ENCODE measurements around the gene IGSF3.
"Not testable (repeated sequence)": the region's sequence is repeated elsewhere in the genome, so short reads cannot be mapped to it uniquely, and the experiment has no call there.

Gene IGSF3

DNA sequence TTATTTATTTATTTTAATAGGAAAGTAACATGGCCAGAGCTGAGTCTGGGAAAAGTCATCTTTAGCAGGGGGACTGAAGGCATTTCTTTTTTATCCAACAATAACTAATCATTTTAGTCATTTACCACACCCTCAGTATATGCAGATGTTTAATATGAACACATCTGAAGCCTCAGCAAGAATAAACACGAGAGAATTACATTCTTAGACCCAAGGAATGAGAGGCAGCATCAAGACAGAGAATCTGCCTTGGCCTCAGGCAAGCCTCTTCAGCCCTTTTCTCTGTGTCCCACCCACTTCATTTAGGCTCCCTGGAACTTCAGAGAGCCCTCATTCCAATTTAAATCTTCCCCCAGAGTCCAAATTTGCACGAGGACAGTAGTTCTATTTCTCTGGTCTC, 17.0 kb upstream of the IGSF3 start:
- DNase-seq: no peak

DNA sequence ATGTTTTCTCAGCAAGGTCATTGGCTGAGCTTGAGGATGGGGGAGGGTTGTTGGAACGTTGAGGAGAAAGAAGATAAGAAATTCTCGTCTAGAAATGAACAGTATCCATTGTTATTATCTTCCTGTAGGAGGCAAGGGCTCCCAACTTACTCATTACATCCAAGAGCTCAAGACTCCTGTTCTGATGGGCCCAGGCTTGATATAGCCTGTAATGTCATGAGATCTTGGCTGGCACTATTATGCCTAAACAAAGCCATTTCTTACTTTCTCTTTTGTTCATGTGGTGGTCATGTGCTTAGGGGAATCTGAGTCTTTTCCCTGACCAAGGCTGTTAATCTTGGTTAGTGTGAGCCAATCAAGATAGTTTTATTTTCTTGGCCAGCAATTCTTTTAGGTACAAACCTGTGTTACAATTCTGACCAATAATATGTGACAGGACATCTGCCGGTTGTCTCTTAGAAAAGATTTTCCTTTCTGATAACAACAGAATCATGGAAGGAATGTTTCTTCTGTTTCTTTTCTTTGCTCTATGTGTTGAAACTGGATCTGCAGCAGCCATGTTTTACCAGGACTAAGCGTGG, 15.2 kb upstream of the IGSF3 start:
- DNase-seq: no peak

DNA sequence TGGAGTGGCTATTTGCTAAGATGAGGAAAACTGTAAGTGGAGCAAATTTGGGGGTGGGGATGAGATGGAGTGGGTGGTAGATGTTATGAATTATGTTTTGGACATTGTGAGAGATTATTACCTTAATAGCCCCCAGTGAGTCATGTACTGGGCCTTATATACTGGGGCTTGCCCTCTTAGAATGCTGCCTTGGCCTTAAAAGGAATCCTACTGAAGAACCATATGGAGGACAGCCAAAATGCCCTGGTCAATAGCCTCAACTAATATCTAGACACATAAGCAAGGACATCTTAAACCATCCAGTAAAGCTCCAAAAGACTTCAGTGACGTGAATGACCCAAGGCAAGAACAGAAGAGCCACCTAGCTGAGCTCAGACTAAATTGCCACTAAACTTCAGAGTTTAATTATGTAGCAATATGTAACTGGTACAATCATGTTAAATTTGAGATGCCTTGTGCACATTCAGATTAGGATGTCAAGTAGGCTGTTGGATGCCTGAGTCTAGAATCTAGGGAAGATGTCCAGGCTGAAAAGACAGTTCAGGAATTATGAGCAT, 13.9 kb upstream of the IGSF3 start:
- no peak for DNase-seq

DNA sequence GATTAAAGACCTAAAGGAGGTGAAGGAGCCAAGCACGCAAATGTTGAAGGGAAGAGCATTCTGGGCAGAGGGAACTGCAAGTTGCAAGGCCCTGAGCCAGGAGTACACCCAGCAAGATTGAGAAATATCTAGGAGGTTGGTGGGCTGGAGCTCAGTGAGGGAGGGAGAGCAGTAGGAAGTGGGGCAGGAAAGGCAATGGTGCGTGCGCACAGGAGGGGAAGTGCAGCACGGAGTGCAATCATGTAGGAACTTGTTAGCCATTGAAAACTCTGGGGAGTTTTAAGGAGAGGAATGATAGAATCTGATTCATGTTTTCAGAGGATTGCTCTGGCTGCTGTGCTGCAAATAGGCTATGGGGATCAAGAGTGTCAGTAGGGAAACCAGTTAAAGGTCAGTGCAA, 13.2 kb upstream of the IGSF3 start:
- no peak for DNase-seq

DNA sequence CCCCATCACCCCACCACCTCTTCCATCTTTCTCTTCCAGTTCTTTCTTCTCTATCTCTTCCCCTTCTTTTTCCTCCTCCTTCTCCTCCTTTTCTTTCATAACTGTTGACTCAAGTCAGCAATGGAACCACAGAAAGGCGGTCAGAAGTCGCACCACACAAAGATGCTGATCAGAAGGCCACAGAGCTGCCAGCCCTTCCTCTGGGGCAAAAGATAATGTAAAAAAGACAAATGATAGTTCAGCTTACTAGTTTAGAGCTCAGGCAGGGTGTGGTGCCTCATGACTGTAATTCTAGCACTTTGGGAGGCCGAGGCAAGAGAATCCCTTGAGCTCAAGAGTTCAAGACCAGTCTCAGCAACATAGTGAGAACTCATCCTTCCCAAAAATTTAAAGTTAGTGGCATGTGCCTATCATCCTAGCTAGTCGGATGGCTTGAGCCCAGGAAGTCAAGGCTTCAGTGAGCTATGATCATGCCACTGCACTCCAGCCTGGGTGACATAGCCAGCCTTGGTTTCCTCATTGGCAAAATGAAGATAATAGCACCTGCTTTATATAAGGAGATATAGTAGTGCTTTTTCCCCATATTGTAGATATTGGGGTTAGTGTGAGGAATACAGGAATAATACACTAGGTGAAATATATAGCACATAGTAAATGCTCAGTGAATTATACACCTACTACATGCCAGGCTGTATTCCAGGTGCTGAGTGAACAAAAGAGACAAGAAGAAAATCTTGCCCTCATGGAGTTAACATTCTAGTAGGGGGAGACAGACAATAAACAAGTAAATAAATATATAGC, 12.5 kb upstream of the IGSF3 start:
- DNase-seq: no peak

DNA sequence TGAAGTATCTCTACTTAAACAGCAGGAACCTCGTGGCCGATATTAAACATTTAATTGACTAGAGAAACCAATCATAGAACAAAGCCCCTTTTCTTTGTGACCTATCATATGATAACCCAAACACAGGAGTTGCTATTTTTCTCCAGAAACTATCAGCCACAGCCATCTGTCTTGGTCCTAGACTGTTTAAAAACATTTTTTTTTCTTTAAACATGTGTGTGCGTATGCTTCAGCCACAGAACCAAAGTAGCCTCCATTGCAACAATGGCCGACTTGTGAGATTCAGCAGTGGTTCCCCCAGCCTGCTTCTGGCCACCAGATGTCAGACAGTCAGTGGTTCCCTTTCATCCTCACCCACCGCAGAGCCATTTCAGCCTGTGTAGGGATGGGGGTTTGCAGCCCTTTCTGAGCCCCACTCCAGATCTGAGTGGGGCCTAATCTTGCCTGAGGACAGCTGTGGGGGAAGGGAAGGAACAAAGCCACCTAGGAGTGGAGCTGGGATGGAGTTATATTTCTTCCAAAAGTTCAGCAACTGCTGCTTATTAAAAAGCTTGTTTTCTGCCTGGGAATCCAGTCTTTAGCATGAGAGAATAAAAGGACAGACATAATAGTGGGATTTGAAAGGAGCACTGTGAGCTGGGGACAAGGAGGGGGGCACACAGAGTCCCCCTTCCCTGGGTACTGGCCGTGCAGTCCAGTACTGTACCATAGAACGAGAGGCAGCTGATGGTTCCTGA, 11.7 kb upstream of the IGSF3 start:
- DNase-seq: no peak

DNA sequence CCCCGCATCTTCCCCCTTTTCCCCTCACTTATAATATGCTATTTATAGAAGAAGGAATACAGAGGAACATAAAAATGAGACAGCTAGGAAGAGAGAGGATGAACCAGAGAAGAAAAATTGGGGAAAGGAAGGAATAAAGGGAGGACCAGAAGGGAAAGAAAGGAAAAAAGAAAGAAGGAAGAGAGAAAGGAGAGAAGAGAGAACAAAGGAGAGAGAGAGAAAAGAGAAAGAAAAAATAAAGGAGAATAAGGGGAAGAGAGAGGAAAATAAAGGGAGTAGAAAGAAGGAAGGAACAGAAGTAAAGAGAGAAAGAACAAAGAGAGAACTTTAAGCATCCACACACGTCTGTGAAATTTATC, 11.2 kb upstream of the IGSF3 start:
- DNase-seq: no peak

DNA sequence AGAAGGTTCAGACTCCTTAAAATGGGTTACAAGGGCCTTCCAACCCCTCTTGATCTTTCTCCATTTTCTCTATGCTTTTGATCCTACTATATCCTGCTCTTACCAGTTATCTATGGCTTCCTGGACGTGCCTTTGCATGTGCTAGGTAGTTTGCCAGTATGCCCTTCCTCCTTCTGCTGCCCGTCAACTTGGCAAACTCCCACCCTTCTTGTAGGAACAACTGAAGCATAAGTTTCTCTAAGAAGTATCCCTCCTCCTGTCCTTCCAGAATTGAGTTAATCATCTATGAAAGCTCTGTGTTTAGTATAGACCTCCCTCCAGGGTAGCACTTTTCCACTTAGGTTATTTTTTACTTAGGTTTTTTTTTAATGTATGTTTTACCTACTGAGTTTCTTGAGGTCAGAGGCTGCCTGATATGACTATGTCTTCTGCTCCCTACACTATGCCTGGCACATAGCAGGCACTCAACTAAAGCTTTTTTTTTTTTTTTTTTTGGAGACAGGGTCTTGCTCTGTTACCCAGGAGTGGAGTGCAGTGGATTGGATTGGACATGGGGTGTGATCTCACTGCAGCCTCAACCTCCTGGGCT, 10.0 kb upstream of the IGSF3 start:
- no peak for DNase-seq

DNA sequence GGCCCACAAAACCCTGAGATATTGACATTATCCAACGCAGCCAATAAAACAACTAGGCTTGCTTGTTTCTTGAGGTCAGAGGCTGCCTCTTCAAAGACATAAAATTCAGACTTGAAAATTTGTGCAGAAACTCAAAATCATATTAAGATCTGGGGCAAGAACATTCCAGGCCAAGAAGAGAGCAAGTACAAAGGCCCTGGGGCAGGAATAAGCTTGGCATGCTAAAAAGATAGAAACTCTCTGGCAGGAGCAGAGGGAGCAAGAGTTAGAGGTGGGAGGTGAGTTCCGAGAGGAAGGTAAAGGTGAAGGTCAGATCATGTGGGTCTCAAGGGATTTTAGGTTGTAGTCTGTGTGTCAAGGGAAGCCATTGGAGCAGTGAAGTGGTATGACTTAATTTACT, 8.8 kb upstream of the IGSF3 start:
- no peak for DNase-seq

DNA sequence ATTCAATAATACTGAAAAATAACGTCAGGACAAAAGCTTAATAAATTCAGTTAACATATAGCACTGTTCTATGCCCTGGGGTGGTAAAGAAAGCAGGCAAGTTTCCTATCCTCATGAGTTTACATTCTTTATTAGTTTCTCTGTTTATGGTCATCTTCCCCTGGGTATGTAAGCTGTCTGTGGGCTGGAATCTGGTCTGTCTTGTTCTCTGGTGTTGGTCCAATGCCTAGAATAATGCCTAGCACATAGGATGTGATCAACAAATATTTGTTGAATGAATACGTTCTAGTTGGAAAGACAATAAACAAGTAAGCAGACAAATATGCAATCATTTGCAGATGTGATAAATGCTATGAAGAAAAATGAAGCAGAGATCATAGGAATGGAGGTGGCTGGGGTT, 7.2 kb upstream of the IGSF3 start:
- no peak for DNase-seq

DNA sequence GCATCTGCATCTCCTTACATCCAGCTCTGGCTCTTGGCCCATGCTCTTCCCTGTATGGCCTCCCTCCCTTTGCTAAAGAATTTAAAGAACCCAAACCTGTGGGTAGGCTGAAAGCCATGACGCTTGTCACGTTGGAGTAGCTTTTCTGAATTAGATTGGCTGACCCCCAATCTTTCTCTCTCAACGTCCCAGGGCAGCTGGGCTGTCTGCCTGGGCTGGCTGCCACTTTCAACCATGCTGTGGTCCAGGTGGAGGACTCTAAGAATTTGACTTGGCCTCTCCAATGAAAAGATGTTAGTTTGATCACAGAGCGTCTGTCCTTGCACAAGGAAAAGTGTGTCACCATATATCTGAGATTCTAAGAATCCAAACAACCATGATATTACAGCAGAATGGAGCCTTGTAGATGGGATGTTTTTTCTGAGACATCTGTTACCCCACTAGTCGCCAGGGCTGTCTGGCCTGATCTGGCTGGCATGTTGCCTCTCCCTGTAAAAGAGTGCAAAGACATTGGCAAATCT, 6.5 kb upstream of the IGSF3 start:
- no peak for DNase-seq

DNA sequence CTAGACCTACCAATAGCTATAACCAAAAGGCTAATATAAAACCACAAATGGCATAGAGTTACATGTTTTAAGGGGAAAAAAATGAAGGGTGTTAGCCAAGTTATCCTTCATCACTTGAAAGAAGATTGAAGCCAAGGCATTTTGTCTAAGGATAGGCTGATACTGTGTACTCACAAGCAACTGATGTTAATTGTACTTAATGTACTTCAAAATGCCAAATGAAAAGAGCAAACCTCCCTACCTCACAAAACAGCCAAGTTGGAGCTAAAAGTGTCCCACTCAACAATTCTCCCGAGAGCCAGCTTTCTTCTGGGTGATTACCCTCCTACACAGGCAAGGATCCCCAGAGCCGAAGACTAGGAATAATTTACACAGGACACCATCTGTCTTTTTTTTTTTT, 4.4 kb upstream of the IGSF3 start:
- no peak for DNase-seq

DNA sequence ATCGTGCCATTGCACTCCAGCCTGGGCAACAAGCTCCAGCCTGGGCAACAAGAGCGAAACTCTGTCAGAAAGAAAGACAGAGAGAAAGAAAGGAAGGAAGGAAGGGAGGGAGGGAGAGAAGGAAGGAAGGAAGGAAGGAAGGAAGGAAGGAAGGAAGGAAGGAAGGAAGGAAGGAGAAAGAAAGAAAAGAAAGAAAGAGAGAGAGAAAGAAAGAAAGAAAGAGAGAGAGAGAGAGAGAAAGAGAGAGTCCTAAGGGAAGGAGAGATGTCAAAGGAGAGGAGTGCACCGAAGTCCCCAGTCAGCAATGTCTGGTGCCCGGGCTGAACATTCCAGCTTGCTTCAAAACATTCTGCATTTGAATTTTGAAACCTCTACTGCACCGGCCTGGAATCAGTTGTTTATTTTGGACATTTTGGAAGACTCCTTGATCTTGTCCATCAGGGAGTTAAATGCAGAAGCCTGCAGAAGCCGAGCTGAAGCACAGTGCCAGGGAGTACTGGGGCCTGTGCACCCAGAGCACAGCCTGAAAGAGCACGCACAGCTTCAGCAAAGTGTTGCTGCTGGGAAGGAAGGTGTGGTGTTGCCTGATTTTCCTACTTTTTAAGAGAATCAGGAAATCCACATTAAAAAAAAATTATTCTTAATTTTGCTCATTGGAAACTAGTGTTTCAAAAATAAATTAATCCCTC, 3.7 kb upstream of the IGSF3 start:
- no peak for DNase-seq

DNA sequence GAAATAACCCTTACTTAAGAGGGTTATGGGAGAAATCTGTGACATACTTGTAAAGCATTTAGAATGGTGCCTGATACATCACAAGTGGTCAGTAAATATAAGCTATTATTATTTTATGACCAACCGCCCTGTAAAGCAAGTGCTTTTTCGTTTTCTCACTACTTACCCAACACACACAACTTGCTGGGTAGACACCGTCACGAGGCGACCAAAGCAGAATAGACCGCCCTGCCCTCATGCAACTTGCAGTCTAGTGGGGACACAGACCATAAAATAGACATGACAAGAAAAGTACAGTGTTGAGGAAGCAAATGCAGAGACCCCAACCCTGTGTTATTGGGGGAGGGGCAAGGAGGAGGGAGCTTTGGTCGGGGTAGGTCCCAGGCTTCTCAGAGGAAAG, 744 bp upstream of the IGSF3 start:
- no peak for DNase-seq

DNA sequence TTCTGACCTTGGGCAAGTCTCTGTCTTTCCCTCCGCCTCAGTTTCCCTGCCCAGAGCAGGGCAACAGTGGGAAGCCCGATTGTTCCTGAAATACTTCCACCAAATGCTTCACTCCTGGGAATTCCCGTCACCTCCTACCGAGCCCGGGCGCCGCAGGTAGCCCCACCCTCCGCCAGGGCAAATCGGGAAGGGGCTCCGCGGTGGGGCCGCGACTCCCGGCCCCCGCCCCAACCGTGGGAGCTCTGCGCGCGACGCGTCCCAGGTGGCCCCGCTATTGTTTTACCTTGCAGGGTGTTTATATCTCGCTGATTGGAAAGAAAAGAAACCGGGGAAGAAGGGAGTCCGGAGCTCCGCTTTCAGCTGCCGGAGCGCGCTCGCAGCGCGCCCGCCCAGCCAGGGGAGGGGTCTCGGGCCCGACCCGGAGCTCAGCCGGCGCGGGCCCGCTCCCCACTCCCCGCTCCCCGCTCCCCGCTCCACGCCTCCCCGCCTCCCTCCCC, 407 bp downstream of the IGSF3 start:
- no peak for DNase-seq

DNA sequence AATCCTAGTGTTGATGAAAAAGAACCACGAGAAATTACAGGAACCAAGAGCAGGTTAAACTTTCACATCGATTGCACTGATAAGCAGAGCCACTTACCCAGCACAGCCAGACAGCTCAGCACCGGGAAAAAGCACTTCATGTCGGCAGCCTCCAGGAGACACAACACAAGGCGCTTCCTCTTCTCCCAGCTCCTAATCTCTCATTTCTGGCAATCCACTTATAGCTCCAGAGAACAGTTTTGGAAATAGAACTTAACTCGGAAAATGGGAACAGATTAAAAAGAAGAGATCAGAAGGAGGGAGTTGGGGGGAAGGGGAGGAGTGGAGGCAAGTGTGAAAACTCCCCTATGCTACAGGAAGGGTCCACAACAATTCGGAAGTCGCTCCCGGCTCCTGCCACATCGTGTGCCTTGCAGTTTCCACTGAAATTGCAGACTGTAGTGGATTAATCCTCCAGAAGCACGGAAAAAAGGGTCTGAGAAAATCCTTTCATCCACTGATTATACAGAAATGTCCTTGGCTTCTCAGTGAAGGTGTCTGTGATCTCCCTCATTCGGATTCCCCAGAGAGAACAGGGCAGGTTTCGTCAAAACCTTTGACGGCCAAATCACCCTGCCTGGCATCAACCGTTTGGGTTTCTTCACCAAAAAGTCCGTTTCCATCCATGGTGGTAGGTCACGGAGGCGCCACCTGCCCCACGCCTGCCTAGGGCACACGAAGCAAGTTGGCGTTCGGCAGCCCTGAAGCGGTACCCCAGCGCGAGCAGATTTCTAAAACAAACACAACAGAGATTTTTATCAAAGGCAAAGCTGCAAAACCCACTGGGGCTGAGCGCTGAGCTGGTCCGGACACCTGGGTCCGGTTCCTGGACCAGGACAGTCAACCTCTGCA, 1.1 kb downstream of the IGSF3 start:
- no peak for DNase-seq

DNA sequence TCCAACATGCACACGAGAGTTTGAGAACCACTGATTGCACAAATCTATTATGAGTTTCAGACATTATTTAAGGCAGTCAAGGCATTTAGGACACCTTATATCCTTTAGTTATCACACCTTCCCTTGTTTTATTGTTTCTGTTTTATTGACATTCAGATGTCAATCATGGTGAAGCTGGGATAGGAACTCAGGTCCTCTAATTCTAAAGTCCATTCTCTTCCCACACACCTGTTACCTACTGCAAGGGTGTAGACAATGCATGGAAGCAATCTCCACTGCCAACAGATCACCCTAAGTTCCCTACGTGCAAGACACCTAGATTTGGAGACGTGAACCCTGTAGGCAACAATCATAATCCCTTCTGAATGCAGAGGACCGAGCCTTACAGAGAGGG, 2.6 kb downstream of the IGSF3 start:
- no peak for DNase-seq

DNA sequence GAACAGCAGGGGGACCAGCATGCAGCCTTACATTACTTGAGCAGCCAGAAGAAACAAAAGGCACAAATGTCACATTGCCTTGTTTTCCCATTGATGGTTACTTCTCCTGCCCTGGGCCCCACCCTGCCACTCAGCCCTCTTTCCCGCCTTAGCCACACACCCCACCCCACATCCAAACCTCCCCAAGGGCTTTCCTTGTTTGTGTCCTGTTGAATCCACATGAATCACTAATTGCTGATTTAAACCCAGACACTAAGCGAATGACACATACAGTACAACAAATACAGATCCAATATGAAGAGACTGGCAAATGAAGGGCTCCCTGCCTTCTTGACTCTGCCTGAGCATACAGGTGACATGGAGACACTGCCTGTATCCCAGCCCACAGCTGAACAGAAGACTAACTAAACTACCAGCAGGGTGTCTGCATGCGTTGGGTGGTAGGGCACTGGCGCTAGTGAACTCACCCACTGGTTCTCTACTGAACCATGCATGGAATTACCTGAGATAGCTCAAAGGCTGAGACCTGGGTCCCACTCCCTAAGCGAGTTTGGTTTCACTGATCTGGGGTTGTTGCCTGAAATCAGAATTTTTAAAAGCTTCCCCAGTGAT, 3.1 kb downstream of the IGSF3 start:
- DNase-seq: no peak

DNA sequence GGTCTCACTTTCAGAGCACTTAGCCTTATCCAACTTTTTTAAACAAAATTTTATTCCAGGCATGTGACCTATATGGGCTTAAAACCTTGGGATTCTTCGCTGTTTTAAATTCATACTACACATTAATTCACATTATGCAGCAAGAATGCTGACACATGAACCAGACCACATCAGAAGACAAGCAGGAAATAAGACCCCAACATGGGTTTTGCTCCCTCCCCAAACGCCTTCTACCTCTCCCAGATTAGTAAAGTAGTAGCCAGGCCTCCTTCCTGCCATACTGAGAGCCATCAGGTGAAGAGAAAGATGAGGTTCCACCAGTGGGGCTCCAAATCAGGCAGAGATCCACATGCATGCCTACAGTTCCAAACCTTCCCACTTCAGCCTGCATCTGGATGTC, 3.7 kb downstream of the IGSF3 start:
- no peak for DNase-seq

DNA sequence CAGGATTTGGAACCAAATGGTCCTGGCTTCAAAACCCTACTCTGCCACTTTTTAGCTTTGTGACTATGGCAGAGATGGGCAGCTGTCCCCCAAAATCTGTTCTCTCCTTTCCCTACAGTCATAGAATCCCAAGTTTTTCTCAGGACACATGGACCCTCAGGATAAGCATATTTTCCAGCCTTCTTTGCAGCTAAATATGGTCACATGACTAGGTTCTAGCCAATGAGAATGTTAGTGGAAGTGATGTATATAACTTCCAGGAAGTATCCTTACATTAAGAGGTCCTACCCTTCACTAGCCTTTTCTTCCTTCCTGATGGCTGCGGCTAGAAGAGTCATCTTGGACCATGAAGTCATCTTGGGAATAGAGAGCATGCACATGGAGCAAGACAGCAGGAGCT, 5.9 kb downstream of the IGSF3 start:
- no peak for DNase-seq

DNA sequence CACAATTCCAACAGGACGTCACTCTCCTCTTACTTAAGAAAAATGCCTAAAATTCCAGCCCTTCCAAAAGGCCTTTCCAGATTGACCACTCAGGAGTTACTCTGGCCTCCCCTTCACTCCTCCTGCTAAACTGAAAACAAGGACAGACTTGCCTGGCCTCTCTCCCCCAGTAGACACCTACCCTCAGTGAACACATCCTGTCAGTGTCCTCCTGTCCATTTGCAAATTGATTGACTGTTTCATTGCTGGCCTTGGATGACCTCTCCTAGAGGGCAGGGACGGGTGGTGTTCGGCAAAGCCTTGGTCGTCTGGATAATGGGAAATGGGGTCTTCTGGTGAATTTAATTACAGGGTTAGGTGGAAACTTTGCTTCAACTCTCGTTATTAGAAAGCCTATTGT, 8.9 kb downstream of the IGSF3 start:
- DNase-seq: not testable (repeated sequence)
